Liver (tissue), 9 donors: ENCODE data around the gene TRIM52. TPM values are rescaled to one million over a fixed set of nuclear protein-coding genes. Genes with fewer than 3 reads are reported as not detected.
A peak's percentile ranks its signal among the peaks of the same experiment; 100 is the strongest.

Experiments
- DNase-seq: peaks from one replicate; pipeline ENCODE4 v3.0.0-alpha.2; 2017; ENCODE audit warnings: low spot score
- H3K27ac ChIP-seq, 2 donors: one replicate each; pipeline ENCODE4 v1.7.0; 2013; ENCODE audit warnings: inconsistent platforms in 2 of 2, low read length in 2 of 2, control low read depth in 1 of 2, low read depth in 1 of 2, mild to moderate bottlenecking in 1 of 2
- H3K27me3 ChIP-seq, 4 donors: one replicate each; pipeline versions ENCODE4 v1.6.1 to v1.7.0; 2013; ENCODE audit warnings: low read length in 3 of 4, inconsistent platforms in 1 of 4, mild to moderate bottlenecking in 1 of 4, moderate library complexity in 1 of 4; ENCODE audit not compliant: control insufficient read depth in 4 of 4, insufficient read depth in 4 of 4
- H3K36me3 ChIP-seq, 4 donors: one replicate each; pipeline versions ENCODE4 v1.6.1 to v1.7.0; 2013; ENCODE audit warnings: low read length in 3 of 4, mild to moderate bottlenecking in 3 of 4, low read depth in 1 of 4, moderate library complexity in 1 of 4; ENCODE audit not compliant: control insufficient read depth in 4 of 4, insufficient read depth in 3 of 4
- H3K4me1 ChIP-seq, 4 donors: one replicate each; pipeline versions ENCODE4 v1.6.1 to v1.7.0; 2013; ENCODE audit warnings: low read length in 3 of 4, mild to moderate bottlenecking in 3 of 4, moderate library complexity in 1 of 4; ENCODE audit not compliant: control insufficient read depth in 4 of 4, insufficient read depth in 4 of 4
- H3K4me3 ChIP-seq, 3 donors: one replicate each; pipeline versions ENCODE4 v1.6.1 to v1.7.0; 2013; ENCODE audit warnings: low read length in 3 of 3, control low read depth in 1 of 3, low read depth in 1 of 3, mild to moderate bottlenecking in 1 of 3
- H3K9ac ChIP-seq, 2 donors: one replicate each; pipeline ENCODE4 v1.7.0; 2013; ENCODE audit warnings: low read length in 2 of 2, mild to moderate bottlenecking in 2 of 2, moderate library complexity in 2 of 2, control low read depth in 1 of 2, low read depth in 1 of 2
- H3K9me3 ChIP-seq, 4 donors: one replicate each; pipeline versions ENCODE4 v1.6.1 to v1.7.0; 2013; ENCODE audit warnings: low read length in 3 of 4; ENCODE audit not compliant: control insufficient read depth in 4 of 4
- FOXA1 ChIP-seq: IDR thresholded peaks from 2 replicates; pipeline ENCODE4 v1.6.1; 2016; ENCODE audit warnings: antibody characterized with exemption
- FOXA2 ChIP-seq: IDR thresholded peaks from 2 replicates; pipeline ENCODE4 v1.6.1; 2016; ENCODE audit warnings: antibody characterized with exemption
- GABPA ChIP-seq, 2 donors: IDR thresholded peaks in 1 of 2; conservative IDR thresholded peaks in 1 of 2; 2 replicates each; pipeline ENCODE4 v1.6.1; 2016; ENCODE audit warnings: antibody characterized with exemption in 2 of 2, mild to moderate bottlenecking in 1 of 2, moderate library complexity in 1 of 2
- HNF4A ChIP-seq, 2 donors: conservative IDR thresholded peaks; 2 replicates each; pipeline ENCODE4 v1.6.1; 2016; ENCODE audit warnings: antibody characterized with exemption in 2 of 2, mild to moderate bottlenecking in 2 of 2
- HNF4G ChIP-seq: IDR thresholded peaks from 2 replicates; pipeline ENCODE4 v1.6.1; 2016; ENCODE audit warnings: antibody characterized with exemption
- JUND ChIP-seq, 2 donors: IDR thresholded peaks; 2 replicates each; pipeline ENCODE4 v1.6.1; 2016; ENCODE audit warnings: antibody characterized with exemption in 2 of 2
- NR2F2 ChIP-seq: IDR thresholded peaks from 2 replicates; pipeline ENCODE4 v1.6.1; 2016; ENCODE audit warnings: antibody characterized with exemption
- SP1 ChIP-seq: IDR thresholded peaks from 2 replicates; pipeline ENCODE4 v1.6.1; 2018; ENCODE audit warnings: antibody characterized with exemption, mild to moderate bottlenecking
- TAF1 ChIP-seq: conservative IDR thresholded peaks from 2 replicates; pipeline ENCODE4 v1.6.1; 2016; ENCODE audit warnings: antibody characterized with exemption, mild to moderate bottlenecking
- WGBS: extraction: QIAGEN DNeasy Blood & Tissue Kit; methylation state at CpG from one replicate; pipeline ENCODE4 v1.1.7; 2013; 5-methylcytosine and 5-hydroxymethylcytosine counted together
- polyA plus RNA-seq, 2 donors: library from polyadenylated mRNA; stranded (reverse) in 1 of 2; unstranded in 1 of 2; fragments of 200-250 nt in 1 of 2; fragments of >200 nt in 1 of 2; fragmentation: Nextera tagmentation in 1 of 2; extraction: Ambion mirVana in 1 of 2; gene quantifications; one replicate each; pipeline versions ENCODE4 v1.2.1 to v1.2.3, GENCODE V29; 2013 to 2015
- total RNA-seq, 2 donors: library from RNA; depleted of rRNA; stranded (reverse); fragments of >200 nt; gene quantifications; one replicate each; pipeline ENCODE4 v1.2.3, GENCODE V29; 2014
- TF ChIP-seq, protein P1 (sequence below): IDR thresholded peaks from 2 replicates; pipeline ENCODE4 v1.6.1; 2016; ENCODE audit warnings: antibody characterized with exemption, mild to moderate bottlenecking
- TF ChIP-seq, protein P2 (sequence below): IDR thresholded peaks from 2 replicates; pipeline ENCODE4 v1.6.1; 2016; ENCODE audit warnings: antibody characterized with exemption
- TF ChIP-seq, protein P3 (sequence below): fragments of 150-350 bp; IDR thresholded peaks from 2 replicates; pipeline ENCODE4 v1.5.1; 2017; ENCODE audit warnings: improper control_type of control experiment, low read depth, low read length; ENCODE audit not compliant: missing input control
- TF ChIP-seq, protein P4 (sequence below): IDR thresholded peaks from 2 replicates; pipeline ENCODE4 v1.6.1; 2016; ENCODE audit warnings: antibody characterized with exemption
- donor health status: healthy.
- donor health status: healthy.
- donor health status: healthy.
- donor health status: healthy.
- donor health status: healthy.

TRIM52 gene
- total and polyA plus RNA-seq, 4 donors, result 2.8 to 11.4 (median 6.3) TPM

DNA sequence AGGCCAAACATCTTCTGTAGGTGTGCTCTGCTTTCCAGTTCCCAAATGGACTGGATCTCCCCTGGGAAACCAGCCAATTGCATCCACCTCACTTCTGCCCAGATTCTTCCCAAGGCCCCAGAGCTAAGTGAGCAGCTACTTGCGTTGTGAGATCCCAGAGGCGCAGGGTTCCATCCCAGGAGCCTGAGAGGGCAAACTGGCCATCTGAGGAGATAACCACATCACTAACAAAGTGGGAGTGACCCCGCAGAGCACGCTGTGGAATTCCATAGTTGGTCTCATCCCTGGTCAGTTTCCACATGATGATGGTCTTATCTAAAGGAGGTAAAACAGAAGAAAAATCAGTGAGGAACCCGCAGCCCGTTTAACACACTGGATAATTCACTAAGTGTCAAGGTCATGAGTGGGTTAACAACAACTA, 18.9 kb downstream of the TRIM52 start (continued):
- TF ChIP-seq, protein P1, sequence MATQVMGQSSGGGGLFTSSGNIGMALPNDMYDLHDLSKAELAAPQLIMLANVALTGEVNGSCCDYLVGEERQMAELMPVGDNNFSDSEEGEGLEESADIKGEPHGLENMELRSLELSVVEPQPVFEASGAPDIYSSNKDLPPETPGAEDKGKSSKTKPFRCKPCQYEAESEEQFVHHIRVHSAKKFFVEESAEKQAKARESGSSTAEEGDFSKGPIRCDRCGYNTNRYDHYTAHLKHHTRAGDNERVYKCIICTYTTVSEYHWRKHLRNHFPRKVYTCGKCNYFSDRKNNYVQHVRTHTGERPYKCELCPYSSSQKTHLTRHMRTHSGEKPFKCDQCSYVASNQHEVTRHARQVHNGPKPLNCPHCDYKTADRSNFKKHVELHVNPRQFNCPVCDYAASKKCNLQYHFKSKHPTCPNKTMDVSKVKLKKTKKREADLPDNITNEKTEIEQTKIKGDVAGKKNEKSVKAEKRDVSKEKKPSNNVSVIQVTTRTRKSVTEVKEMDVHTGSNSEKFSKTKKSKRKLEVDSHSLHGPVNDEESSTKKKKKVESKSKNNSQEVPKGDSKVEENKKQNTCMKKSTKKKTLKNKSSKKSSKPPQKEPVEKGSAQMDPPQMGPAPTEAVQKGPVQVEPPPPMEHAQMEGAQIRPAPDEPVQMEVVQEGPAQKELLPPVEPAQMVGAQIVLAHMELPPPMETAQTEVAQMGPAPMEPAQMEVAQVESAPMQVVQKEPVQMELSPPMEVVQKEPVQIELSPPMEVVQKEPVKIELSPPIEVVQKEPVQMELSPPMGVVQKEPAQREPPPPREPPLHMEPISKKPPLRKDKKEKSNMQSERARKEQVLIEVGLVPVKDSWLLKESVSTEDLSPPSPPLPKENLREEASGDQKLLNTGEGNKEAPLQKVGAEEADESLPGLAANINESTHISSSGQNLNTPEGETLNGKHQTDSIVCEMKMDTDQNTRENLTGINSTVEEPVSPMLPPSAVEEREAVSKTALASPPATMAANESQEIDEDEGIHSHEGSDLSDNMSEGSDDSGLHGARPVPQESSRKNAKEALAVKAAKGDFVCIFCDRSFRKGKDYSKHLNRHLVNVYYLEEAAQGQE, result no peak

DNA sequence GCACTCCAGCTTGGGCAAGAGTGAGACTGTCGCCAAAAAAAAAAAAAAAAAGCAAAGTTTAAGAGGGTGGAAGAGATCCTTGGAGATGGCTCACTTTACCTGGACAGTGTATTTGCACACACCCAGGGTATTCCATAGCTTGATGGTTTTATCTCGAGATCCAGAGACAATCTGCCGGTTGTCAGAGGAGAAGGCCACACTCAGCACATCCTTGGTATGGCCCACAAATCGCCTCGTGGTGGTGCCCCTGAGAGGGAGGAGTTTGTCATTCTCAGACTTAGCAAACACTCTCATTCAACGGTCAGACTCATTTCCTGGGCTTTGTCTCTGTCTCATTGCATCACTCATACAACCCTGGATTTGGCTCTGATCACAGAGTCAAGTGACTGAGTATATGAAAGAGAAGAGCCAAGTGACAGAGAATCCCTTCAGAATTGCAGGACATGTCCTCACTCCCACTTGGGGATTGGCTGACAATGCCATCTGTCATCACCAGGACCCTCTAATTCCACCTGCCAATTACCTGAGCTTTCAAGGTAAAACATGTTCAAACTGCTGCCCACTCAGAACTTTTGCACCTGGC, 19.5 kb downstream of the TRIM52 start:
- Histone ChIP-seq H3K27me3 (no peaks in the 10 kb centered on the region), H3K36me3 (peaks cover 27 to 49% (median 42%) of the 10 kb centered on the region in 4 donors), H3K4me3 (no peak overlapping the region), H3K27ac (peak overlapping the region in 1 of 2 donors; percentile 11), H3K4me1 (peaks cover 6 to 34% (median 25%) of the 10 kb centered on the region in 4 donors), H3K9ac (no peak overlapping the region), H3K9me3 (no peaks in the 10 kb centered on the region)
- TF ChIP-seq, protein P2, sequence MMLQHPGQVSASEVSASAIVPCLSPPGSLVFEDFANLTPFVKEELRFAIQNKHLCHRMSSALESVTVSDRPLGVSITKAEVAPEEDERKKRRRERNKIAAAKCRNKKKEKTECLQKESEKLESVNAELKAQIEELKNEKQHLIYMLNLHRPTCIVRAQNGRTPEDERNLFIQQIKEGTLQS, result peak; percentile 28
- TF ChIP-seq, protein P3, sequence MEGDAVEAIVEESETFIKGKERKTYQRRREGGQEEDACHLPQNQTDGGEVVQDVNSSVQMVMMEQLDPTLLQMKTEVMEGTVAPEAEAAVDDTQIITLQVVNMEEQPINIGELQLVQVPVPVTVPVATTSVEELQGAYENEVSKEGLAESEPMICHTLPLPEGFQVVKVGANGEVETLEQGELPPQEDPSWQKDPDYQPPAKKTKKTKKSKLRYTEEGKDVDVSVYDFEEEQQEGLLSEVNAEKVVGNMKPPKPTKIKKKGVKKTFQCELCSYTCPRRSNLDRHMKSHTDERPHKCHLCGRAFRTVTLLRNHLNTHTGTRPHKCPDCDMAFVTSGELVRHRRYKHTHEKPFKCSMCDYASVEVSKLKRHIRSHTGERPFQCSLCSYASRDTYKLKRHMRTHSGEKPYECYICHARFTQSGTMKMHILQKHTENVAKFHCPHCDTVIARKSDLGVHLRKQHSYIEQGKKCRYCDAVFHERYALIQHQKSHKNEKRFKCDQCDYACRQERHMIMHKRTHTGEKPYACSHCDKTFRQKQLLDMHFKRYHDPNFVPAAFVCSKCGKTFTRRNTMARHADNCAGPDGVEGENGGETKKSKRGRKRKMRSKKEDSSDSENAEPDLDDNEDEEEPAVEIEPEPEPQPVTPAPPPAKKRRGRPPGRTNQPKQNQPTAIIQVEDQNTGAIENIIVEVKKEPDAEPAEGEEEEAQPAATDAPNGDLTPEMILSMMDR, result no peak
- TF ChIP-seq GABPA (IDR thresholded peaks at IDR 0.05 in 1 of 2, conservative IDR thresholded peaks at IDR 0.05 in 1 of 2), result peak in 1 of 2 donors; percentile 30
- DNase-seq, result no peak
- 43% methylated on average over 6 of the region's 6 CpGs for WGBS

DNA sequence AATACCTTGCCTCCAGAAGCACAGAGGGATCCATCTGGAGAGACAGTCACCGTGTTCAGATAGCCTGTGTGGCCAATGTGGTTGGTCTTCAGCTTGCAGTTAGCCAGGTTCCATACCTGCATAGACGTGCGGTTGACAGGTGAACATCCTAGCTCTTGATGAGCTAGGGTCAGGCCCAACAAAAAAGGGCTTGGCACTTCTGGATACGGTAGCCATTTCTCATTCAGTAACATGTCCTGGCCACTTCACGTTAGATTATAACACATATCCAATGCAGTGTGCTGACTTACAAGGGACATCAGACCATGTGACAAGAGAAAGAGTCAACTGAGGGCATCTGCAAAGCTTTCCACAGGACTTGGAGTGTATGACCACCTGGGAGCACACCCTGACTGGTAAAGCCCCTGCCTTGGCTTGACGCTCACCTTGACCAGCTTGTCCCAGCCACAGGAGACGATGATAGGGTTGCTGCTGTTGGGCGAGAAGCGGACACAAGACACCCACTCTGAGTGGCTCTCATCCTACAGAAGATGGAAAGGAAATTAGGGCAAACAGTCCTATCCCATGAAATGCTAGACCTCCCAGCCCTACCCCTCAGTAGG, 21.8 kb downstream of the TRIM52 start:
- Histone ChIP-seq H3K9ac (no peak overlapping the region), H3K9me3 (no peaks in the 10 kb centered on the region), H3K4me1 (peaks cover 0 to 18% (median 12%) of the 10 kb centered on the region in 4 donors), H3K27me3 (no peaks in the 10 kb centered on the region), H3K27ac (no peak overlapping the region), H3K4me3 (no peak overlapping the region), H3K36me3 (peaks cover 32 to 71% (median 56%) of the 10 kb centered on the region in 4 donors)
- DNase-seq, result no peak
- TF ChIP-seq NR2F2 (no peak), GABPA (IDR thresholded peaks at IDR 0.05 in 1 of 2, conservative IDR thresholded peaks at IDR 0.05 in 1 of 2) (no peak), FOXA1 (no peak), TAF1 (no peak), FOXA2 (no peak), SP1 (no peak), HNF4G (no peak), HNF4A (conservative IDR thresholded peaks at IDR 0.05) (no peak), JUND (IDR thresholded peaks at IDR 0.05) (no peak)
- TF ChIP-seq, protein P2, result no peak
- TF ChIP-seq, protein P4, sequence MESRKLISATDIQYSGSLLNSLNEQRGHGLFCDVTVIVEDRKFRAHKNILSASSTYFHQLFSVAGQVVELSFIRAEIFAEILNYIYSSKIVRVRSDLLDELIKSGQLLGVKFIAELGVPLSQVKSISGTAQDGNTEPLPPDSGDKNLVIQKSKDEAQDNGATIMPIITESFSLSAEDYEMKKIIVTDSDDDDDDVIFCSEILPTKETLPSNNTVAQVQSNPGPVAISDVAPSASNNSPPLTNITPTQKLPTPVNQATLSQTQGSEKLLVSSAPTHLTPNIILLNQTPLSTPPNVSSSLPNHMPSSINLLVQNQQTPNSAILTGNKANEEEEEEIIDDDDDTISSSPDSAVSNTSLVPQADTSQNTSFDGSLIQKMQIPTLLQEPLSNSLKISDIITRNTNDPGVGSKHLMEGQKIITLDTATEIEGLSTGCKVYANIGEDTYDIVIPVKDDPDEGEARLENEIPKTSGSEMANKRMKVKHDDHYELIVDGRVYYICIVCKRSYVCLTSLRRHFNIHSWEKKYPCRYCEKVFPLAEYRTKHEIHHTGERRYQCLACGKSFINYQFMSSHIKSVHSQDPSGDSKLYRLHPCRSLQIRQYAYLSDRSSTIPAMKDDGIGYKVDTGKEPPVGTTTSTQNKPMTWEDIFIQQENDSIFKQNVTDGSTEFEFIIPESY, result no peak
- TF ChIP-seq, protein P1, result no peak
- 96% methylated on average over 9 of the region's 9 CpGs for WGBS
